ENCODE measurements around the gene NALCN. TPM values are rescaled to one million over a fixed set of nuclear protein-coding genes. Genes with fewer than 3 reads are reported as not detected.

Gene NALCN
- total and polyA plus RNA-seq, 2 of the 8 experiments (the other 6 are each of a cell fraction or from before 2014, with no cell fraction given): 0.26 to 0.54 TPM

DNA sequence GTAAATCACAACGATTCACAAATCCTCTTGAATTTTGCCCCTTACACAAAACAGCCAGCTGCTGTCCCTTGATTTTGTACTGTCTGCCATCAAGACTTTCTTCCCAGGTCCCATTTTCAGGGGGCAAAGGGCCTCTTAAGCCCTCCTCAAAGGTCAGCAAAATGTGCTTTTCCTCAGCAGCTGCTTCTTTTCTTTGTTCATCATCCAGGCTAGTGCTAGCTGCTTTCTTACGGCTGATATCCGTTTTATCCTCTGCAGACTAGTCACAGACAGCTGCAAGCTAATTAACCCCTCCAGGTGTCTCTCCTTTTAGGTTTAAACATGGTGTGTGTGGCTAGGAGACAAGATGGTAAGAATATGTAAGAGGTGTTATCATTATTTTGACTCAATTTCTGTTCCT is 90.9 kb downstream of the NALCN start:
- H4K8ac ChIP-seq (ENCODE audit: extremely low read depth, insufficient read depth, low read length): no peak overlapping the region
- H2BK15ac ChIP-seq (ENCODE audit: low read length): no peak overlapping the region
- ChIA-PET POLR2A (ENCODE audit: partially characterized antibody) (no interaction called here), CTCF (ENCODE audit: partially characterized antibody) (interaction anchor here (1.1 kb wide), 1 partner anchor 330 kb away, joined by 3 read pairs; no protein-coding TSS in a partner anchor)
- H3K36me3 ChIP-seq (ENCODE audit: control insufficient read depth in 2 of 4, insufficient read depth in 4 of 4, low read length in 3 of 4): no peaks in the 10 kb centered on the region
- no peaks in the 10 kb centered on the region for H3K27me3 ChIP-seq (replicated peaks in 1 of 4; ENCODE audit: control insufficient read depth in 3 of 4, extremely low read depth in 1 of 4, insufficient read depth in 3 of 4, low read length in 3 of 4)
- no peak overlapping the region for H2BK20ac ChIP-seq (ENCODE audit: low read length)
- H3K23me2 ChIP-seq (ENCODE audit: low read depth, low read length): no peaks in the 10 kb centered on the region
- H3K79me1 ChIP-seq (ENCODE audit: low read depth, low read length): no peaks in the 10 kb centered on the region
- no peaks in the 10 kb centered on the region for H3K79me2 ChIP-seq (ENCODE audit: control insufficient read depth in 1 of 2, insufficient read depth in 2 of 2, low read length in 2 of 2)
- no peak overlapping the region for H3K27ac ChIP-seq (ENCODE audit: low read depth, low read length)
- H2AFZ ChIP-seq (ENCODE audit: low read length): peak overlapping the region; percentile 85; the same call in 1 of the 2 replicates
- no peak overlapping the region for H2BK12ac ChIP-seq (ENCODE audit: low read depth, low read length)
- no peaks in the 10 kb centered on the region for H3K9me3 ChIP-seq (ENCODE audit: insufficient read depth in 2 of 2, low read depth in 1 of 2, low read length in 1 of 2)
- H4K5ac ChIP-seq (ENCODE audit: insufficient read length, low read depth, low read length): no peak overlapping the region
- WGBS, 2 experiments (ENCODE audit: extremely low coverage in 1 of 2, insufficient coverage in 1 of 2, insufficient read length in 1 of 2, insufficient replicate concordance in 2 of 2, low coverage in 1 of 2, low lambda C conversion rate in 2 of 2, missing lambda C conversion rate in 1 of 2): 77% methylated on average over 3 of the region's 3 CpGs; no CpG with 5 or more reads in 1 of the 2 experiments
- FAIRE-seq (no peak), DNase-seq (ENCODE audit: low read depth in 1 of 2, low spot score in 2 of 2) (no peak)
- no peaks in the 10 kb centered on the region for H4K20me1 ChIP-seq (replicated peaks in 1 of 2; ENCODE audit: control insufficient read depth in 1 of 2, insufficient read depth in 2 of 2, low read length in 2 of 2)
- no peaks in the 10 kb centered on the region for H3K4me1 ChIP-seq (replicated peaks in 1 of 4; ENCODE audit: control insufficient read depth in 3 of 4, insufficient read depth in 4 of 4, low read length in 3 of 4)
- H3K56ac ChIP-seq (replicated peaks; ENCODE audit: insufficient read length, low read depth, low read length): no peak overlapping the region
- no peak overlapping the region for H3K4ac ChIP-seq (replicated peaks; ENCODE audit: insufficient read length, low read depth, low read length)
- H3K18ac ChIP-seq (ENCODE audit: extremely low read depth, low read length): no peak overlapping the region
- H3K9ac ChIP-seq (replicated peaks in 1 of 4; ENCODE audit: extremely low read depth in 1 of 4, low read depth in 3 of 4, low read length in 3 of 4): no peak overlapping the region
- H2AK5ac ChIP-seq (ENCODE audit: low read depth, low read length): no peak overlapping the region
- H4K91ac ChIP-seq (replicated peaks; ENCODE audit: insufficient read length, low read length): no peak overlapping the region
- no peak overlapping the region for H3K4me3 ChIP-seq (ENCODE audit: extremely low read depth in 1 of 4, insufficient read depth in 2 of 4, low read depth in 3 of 4, low read length in 4 of 4)
- H2BK120ac ChIP-seq (replicated peaks; ENCODE audit: low read depth, low read length): no peak overlapping the region
- H3K23ac ChIP-seq (ENCODE audit: insufficient read length): no peak overlapping the region
- no peak overlapping the region for H3K14ac ChIP-seq (ENCODE audit: insufficient read length)
- no peak overlapping the region for H3K4me2 ChIP-seq (ENCODE audit: insufficient read depth in 1 of 2, low read depth in 2 of 2, low read length in 2 of 2)
- H2BK5ac ChIP-seq (ENCODE audit: low read depth, low read length): no peak overlapping the region
- TF ChIP-seq HDAC6 (IDR thresholded peaks at IDR 0.05; ENCODE audit: low read depth, low read length): no peak
- TF ChIP-seq POLR2AphosphoS5 (IDR thresholded peaks at IDR 0.05; ENCODE audit: low read depth, low read length): no peak
- TF ChIP-seq ZNF274 (IDR thresholded peaks at IDR 0.05; ENCODE audit: borderline replicate concordance, extremely low read depth, low read length): no peak
- no peak for TF ChIP-seq BACH1 (IDR thresholded peaks at IDR 0.05; ENCODE audit: low read length)
- TF ChIP-seq CHD2 (IDR thresholded peaks at IDR 0.05; ENCODE audit: low read length): no peak
- TF ChIP-seq KDM4A (IDR thresholded peaks at IDR 0.05; ENCODE audit: low read depth, low read length, severe bottlenecking): no peak
- TF ChIP-seq POU5F1 (IDR thresholded peaks at IDR 0.05; ENCODE audit: low read depth, low read length): no peak
- no peak for TF ChIP-seq SIX5 (IDR thresholded peaks at IDR 0.05; ENCODE audit: low read depth, low read length)
- no peak for TF ChIP-seq CBX8 (IDR thresholded peaks at IDR 0.05; ENCODE audit: borderline replicate concordance, low read depth, low read length)
- TF ChIP-seq KDM5A (IDR thresholded peaks at IDR 0.05; ENCODE audit: low read length): no peak
- TF ChIP-seq SIN3A (conservative IDR thresholded peaks at IDR 0.05 in 1 of 2, IDR thresholded peaks at IDR 0.05 in 1 of 2; ENCODE audit: low read depth in 1 of 2, low read length in 2 of 2): no peak
- TF ChIP-seq SP2 (IDR thresholded peaks at IDR 0.05; ENCODE audit: low read length): no peak
- no peak for TF ChIP-seq SAP30 (IDR thresholded peaks at IDR 0.05; ENCODE audit: insufficient read depth, insufficient replicate concordance, low read length)
- no peak for TF ChIP-seq CEBPB (IDR thresholded peaks at IDR 0.05; ENCODE audit: low read depth, low read length)
- no peak for TF ChIP-seq EZH2 (IDR thresholded peaks at IDR 0.05; ENCODE audit: low read depth, low read length, severe bottlenecking)

Measured in H1 (cell line).